H1 (cell line): ENCODE results near the gene CD46. TPM values are rescaled to one million over a fixed set of nuclear protein-coding genes. Genes with fewer than 3 reads are reported as not detected.

Source experiments
- CTCF ChIA-PET: fragments of 300-600 bp; sonication (Branson Sonifier 250); formaldehyde crosslinking; loops from one replicate; lab custom pipeline; 2021; ENCODE audit not compliant: partially characterized antibody; lab: Charles Lee
- POLR2A ChIA-PET: fragments of 300-600 bp; sonication (Branson Sonifier 250); formaldehyde crosslinking; loops from one replicate; lab custom pipeline; 2021; ENCODE audit warnings: inconsistent platforms; ENCODE audit not compliant: partially characterized antibody; lab: Charles Lee
- DNase-seq, 2 experiments: peaks; one replicate each; pipeline versions ENCODE4 v3.0.0 to v3.0.0-alpha.2; 2010 to 2022; ENCODE audit warnings: low spot score in 2 of 2, low read depth in 1 of 2, mixed read lengths in 1 of 2
- FAIRE-seq: peaks from 2 replicates; lab custom pipeline; 2011; peaks lifted over from hg19 to GRCh38; lab: Jason Lieb, UNC
- H2AFZ ChIP-seq: 2 replicates; pipeline ENCODE4 v1.8.1; 2012; ENCODE audit warnings: low read length, inconsistent platforms
- H2AK5ac ChIP-seq: 2 replicates; pipeline ENCODE4 v1.6.1; 2013; ENCODE audit warnings: low read depth, low read length
- H2BK120ac ChIP-seq: replicated peaks from 2 replicates; pipeline ENCODE3; 2013; ENCODE audit warnings: low read depth, low read length, inconsistent platforms
- H2BK12ac ChIP-seq: 2 replicates; pipeline ENCODE4 v1.6.1; 2013; ENCODE audit warnings: low read depth, low read length
- H2BK15ac ChIP-seq: 2 replicates; pipeline ENCODE4 v1.6.1; 2013; ENCODE audit warnings: low read length
- H2BK20ac ChIP-seq: 2 replicates; pipeline ENCODE4 v1.6.1; 2013; ENCODE audit warnings: low read length
- H2BK5ac ChIP-seq: 2 replicates; pipeline ENCODE4 v1.6.1; 2013; ENCODE audit warnings: low read depth, low read length
- H3K14ac ChIP-seq: 2 replicates; pipeline ENCODE4 v1.6.1; 2013; ENCODE audit warnings: inconsistent platforms; ENCODE audit not compliant: insufficient read length
- H3K18ac ChIP-seq: 2 replicates; pipeline ENCODE4 v1.6.1; 2013; ENCODE audit warnings: low read length; ENCODE audit errors: extremely low read depth
- H3K23ac ChIP-seq: 2 replicates; pipeline ENCODE4 v1.6.1; 2013; ENCODE audit warnings: inconsistent platforms; ENCODE audit not compliant: insufficient read length
- H3K23me2 ChIP-seq: 2 replicates; pipeline ENCODE4 v1.6.1; 2013; ENCODE audit warnings: low read depth, low read length
- H3K27ac ChIP-seq: 2 replicates; pipeline ENCODE4 v1.6.1; 2011; ENCODE audit warnings: low read depth, low read length, inconsistent platforms
- H3K27me3 ChIP-seq, 4 experiments: replicated peaks in 1 of 4; 1 replicate in 1 of 4; 2 replicates in 3 of 4; pipeline versions ENCODE4 v1.6.1 to v1.8.1; 2011 to 2013; ENCODE audit warnings: low read length in 3 of 4, mild to moderate bottlenecking in 3 of 4, inconsistent platforms in 2 of 4, mixed read lengths in 2 of 4, moderate library complexity in 1 of 4; ENCODE audit not compliant: control insufficient read depth in 3 of 4, insufficient read depth in 3 of 4; ENCODE audit errors: extremely low read depth in 1 of 4
- H3K36me3 ChIP-seq, 4 experiments: 2 replicates each; pipeline versions ENCODE4 v1.6.1 to v1.8.1; 2011 to 2013; ENCODE audit warnings: mild to moderate bottlenecking in 4 of 4, low read length in 3 of 4, moderate library complexity in 2 of 4, control low read depth in 1 of 4, inconsistent platforms in 1 of 4; ENCODE audit not compliant: insufficient read depth in 4 of 4, control insufficient read depth in 2 of 4
- H3K4ac ChIP-seq: replicated peaks from 2 replicates; pipeline ENCODE3; 2013; ENCODE audit warnings: low read length, low read depth, mixed read lengths, inconsistent platforms; ENCODE audit not compliant: insufficient read length
- H3K4me1 ChIP-seq, 4 experiments: replicated peaks in 1 of 4; 1 replicate in 1 of 4; 2 replicates in 3 of 4; pipeline versions ENCODE4 v1.6.1 to v1.8.1; 2011 to 2013; ENCODE audit warnings: low read length in 3 of 4, inconsistent platforms in 2 of 4, mixed read lengths in 1 of 4; ENCODE audit not compliant: insufficient read depth in 4 of 4, control insufficient read depth in 3 of 4
- H3K4me2 ChIP-seq, 2 experiments: 2 replicates each; pipeline versions ENCODE4 v1.6.1 to v1.8.1; 2011 to 2013; ENCODE audit warnings: low read depth in 2 of 2, low read length in 2 of 2, control low read depth in 1 of 2, inconsistent platforms in 1 of 2, mild to moderate bottlenecking in 1 of 2; ENCODE audit not compliant: insufficient read depth in 1 of 2
- H3K4me3 ChIP-seq, 4 experiments: fragments of 200-600, 300-600 bp in 1 of 4; sonication (generic), shearing (Covaris generic), sonication (Bioruptor Twin) in 1 of 4; 2 replicates each; pipeline versions ENCODE4 v1.5.1 to v1.8.1; 2011 to 2016; ENCODE audit warnings: low read length in 4 of 4, low read depth in 3 of 4, control low read depth in 2 of 4, inconsistent platforms in 2 of 4, mild to moderate bottlenecking in 2 of 4, mixed read lengths in 1 of 4, moderate library complexity in 1 of 4; ENCODE audit not compliant: insufficient read depth in 2 of 4; ENCODE audit errors: extremely low read depth in 1 of 4
- H3K56ac ChIP-seq: replicated peaks from 2 replicates; pipeline ENCODE3; 2013; ENCODE audit warnings: low read depth, mild to moderate bottlenecking, mixed read lengths, low read length, inconsistent platforms; ENCODE audit not compliant: insufficient read length
- H3K79me1 ChIP-seq: 2 replicates; pipeline ENCODE4 v1.6.1; 2013; ENCODE audit warnings: low read depth, low read length, control low read depth
- H3K79me2 ChIP-seq, 2 experiments: 2 replicates each; pipeline versions ENCODE4 v1.6.1 to v1.8.1; 2012 to 2013; ENCODE audit warnings: low read length in 2 of 2, mild to moderate bottlenecking in 2 of 2, inconsistent platforms in 1 of 2; ENCODE audit not compliant: insufficient read depth in 2 of 2, control insufficient read depth in 1 of 2
- H3K9ac ChIP-seq, 4 experiments: replicated peaks in 1 of 4; 1 replicate in 1 of 4; 2 replicates in 3 of 4; pipeline versions ENCODE4 v1.6.1 to v1.8.1; 2011 to 2013; ENCODE audit warnings: low read depth in 3 of 4, low read length in 3 of 4, control low read depth in 2 of 4, mild to moderate bottlenecking in 2 of 4, moderate library complexity in 2 of 4, inconsistent platforms in 1 of 4; ENCODE audit errors: extremely low read depth in 1 of 4
- H3K9me3 ChIP-seq, 2 experiments: 2 replicates each; pipeline versions ENCODE4 v1.6.1 to v1.8.1; 2012 to 2013; ENCODE audit warnings: mild to moderate bottlenecking in 2 of 2, moderate library complexity in 2 of 2, control low read depth in 1 of 2, inconsistent platforms in 1 of 2, low read depth in 1 of 2, low read length in 1 of 2, mixed read lengths in 1 of 2; ENCODE audit not compliant: insufficient read depth in 2 of 2
- H4K20me1 ChIP-seq, 2 experiments: replicated peaks in 1 of 2; 2 replicates each; pipeline versions ENCODE3 to v1.8.1; 2011 to 2013; ENCODE audit warnings: inconsistent platforms in 2 of 2, low read length in 2 of 2, mild to moderate bottlenecking in 1 of 2; ENCODE audit not compliant: insufficient read depth in 2 of 2, control insufficient read depth in 1 of 2
- H4K5ac ChIP-seq: 2 replicates; pipeline ENCODE4 v1.6.1; 2013; ENCODE audit warnings: low read length, low read depth, mixed read lengths, inconsistent platforms; ENCODE audit not compliant: insufficient read length
- H4K8ac ChIP-seq: 2 replicates; pipeline ENCODE4 v1.8.0; 2013; ENCODE audit warnings: mild to moderate bottlenecking, moderate library complexity, low read length, inconsistent platforms; ENCODE audit not compliant: insufficient read depth; ENCODE audit errors: extremely low read depth
- H4K91ac ChIP-seq: replicated peaks from 2 replicates; pipeline ENCODE3; 2013; ENCODE audit warnings: low read length, mixed read lengths, inconsistent platforms; ENCODE audit not compliant: insufficient read length
- CEBPB ChIP-seq: IDR thresholded peaks from 2 replicates; pipeline ENCODE4 v1.6.1; 2012; ENCODE audit warnings: low read depth, low read length
- EP300 ChIP-seq, 2 experiments: IDR thresholded peaks; 1 replicate in 1 of 2; 2 replicates in 1 of 2; pipeline ENCODE4 v1.6.1; 2011 to 2012; ENCODE audit warnings: low read depth in 2 of 2, low read length in 2 of 2, mild to moderate bottlenecking in 2 of 2, borderline replicate concordance in 1 of 2, inconsistent platforms in 1 of 2, moderate library complexity in 1 of 2
- KDM1A ChIP-seq: fragments of 200-600, 300-600 bp; sonication (generic); IDR thresholded peaks from 2 replicates; pipeline ENCODE4 v1.7.1; 2016; ENCODE audit warnings: mild to moderate bottlenecking, low read length, borderline replicate concordance
- MAFK ChIP-seq: IDR thresholded peaks from 2 replicates; pipeline ENCODE4 v1.6.1; 2012; ENCODE audit warnings: low read depth, mild to moderate bottlenecking, improper control_type of control experiment, low read length
- MAX ChIP-seq: IDR thresholded peaks from 2 replicates; pipeline ENCODE4 v1.6.1; 2012; ENCODE audit warnings: inconsistent platforms
- NRF1 ChIP-seq: IDR thresholded peaks from 2 replicates; pipeline ENCODE4 v1.6.1; 2011; ENCODE audit warnings: mild to moderate bottlenecking, low read depth, low read length, improper control_type of control experiment
- POLR2AphosphoS5 ChIP-seq: IDR thresholded peaks from 2 replicates; pipeline ENCODE4 v1.6.1; 2011; ENCODE audit warnings: low read depth, low read length
- SIN3A ChIP-seq, 2 experiments: IDR thresholded peaks in 1 of 2; conservative IDR thresholded peaks in 1 of 2; 2 replicates each; pipeline ENCODE4 v1.6.1; 2011 to 2012; ENCODE audit warnings: low read length in 2 of 2, improper control_type of control experiment in 1 of 2, low read depth in 1 of 2, mild to moderate bottlenecking in 1 of 2
- SIRT6 ChIP-seq: IDR thresholded peaks from one replicate; pipeline ENCODE4 v1.7.1; 2012; ENCODE audit warnings: low read length, inconsistent platforms
- SUZ12 ChIP-seq: fragments of 200-600 bp; sonication (generic); IDR thresholded peaks from 2 replicates; pipeline ENCODE4 v1.6.1; 2012; ENCODE audit warnings: mild to moderate bottlenecking, inconsistent platforms, low read length, moderate library complexity, mixed read lengths
- TEAD4 ChIP-seq: IDR thresholded peaks from 2 replicates; pipeline ENCODE4 v1.6.1; 2012; ENCODE audit warnings: low read depth, low read length, inconsistent platforms, mixed read lengths
- WGBS, 2 experiments: shearing (Covaris generic) in 1 of 2; methylation state at CpG; one replicate each; pipeline versions ENCODE4 v1.1.6 to v1.1.7; 2013 to 2015; ENCODE audit warnings: low lambda C conversion rate in 2 of 2, mixed read lengths in 2 of 2, inconsistent platforms in 1 of 2, low coverage in 1 of 2, missing lambda C conversion rate in 1 of 2; ENCODE audit not compliant: insufficient replicate concordance in 2 of 2, insufficient coverage in 1 of 2, insufficient read length in 1 of 2; ENCODE audit errors: extremely low coverage in 1 of 2, missing lambda C conversion rate in 1 of 2; 5-methylcytosine and 5-hydroxymethylcytosine counted together
- polyA plus RNA-seq, 7 experiments: library from polyadenylated mRNA; depleted of rRNA in 3 of 7; stranded (reverse) in 5 of 7; unstranded in 2 of 7; fragments of >200 nt in 5 of 7; fragments of 200-250 nt in 2 of 7; gene quantifications; 1 replicate in 5 of 7; 2 replicates in 1 of 7; 4 replicates in 1 of 7; pipeline versions ENCODE4 v1.2.1 to v1.2.3, GENCODE V29; 2011 to 2013; ENCODE audit warnings: missing spikeins in 2 of 7, mixed read lengths in 2 of 7
- total RNA-seq: library from RNA; stranded (reverse); fragmentation: NEBNext Ultra II Directional; extraction: Animal tissue kit (Norgen Biotek cat#: 25700); gene quantifications from 2 replicates; pipeline ENCODE4 v1.2.1, GENCODE V29; 2021

CD46 gene
- total and polyA plus RNA-seq, 2 of the 8 experiments (the other 6 are each of a cell fraction or from before 2014, with no cell fraction given): 60.9 to 113 TPM

- no peak for FAIRE-seq
- peak in 1 of 2 experiments; percentile 17 for DNase-seq
- POLR2A ChIA-PET: interaction anchor here (1.2 to 1.5 kb wide), 2 partner anchors 12 to 13 kb away, joined by 3 to 6 read pairs; no protein-coding TSS in a partner anchor
Observed at GRCh38 chr1:207810173-207810572, 58.3 kb downstream of the CD46 start.

More at GRCh38 chr1:207810173-207810572, 58.3 kb downstream of the CD46 start:
- H3K4ac ChIP-seq: no peak overlapping the region
- H4K91ac ChIP-seq: no peak overlapping the region
- no peak overlapping the region for H3K4me2 ChIP-seq
- CTCF ChIA-PET: interaction anchor here (1.4 to 4.1 kb wide), 9 partner anchors 11 to 216 kb away, joined by 4 to 54 read pairs (median 18); no protein-coding TSS in a partner anchor
- no peak overlapping the region for H3K23ac ChIP-seq
- H4K8ac ChIP-seq: no peak overlapping the region
- H2BK15ac ChIP-seq: no peak overlapping the region
- H2BK12ac ChIP-seq: no peak overlapping the region
- H3K79me1 ChIP-seq: no peaks in the 10 kb centered on the region
- H2AFZ ChIP-seq: no peak overlapping the region
- H2AK5ac ChIP-seq: no peak overlapping the region
- H2BK5ac ChIP-seq: no peak overlapping the region
- no peak overlapping the region for H3K14ac ChIP-seq
- H3K36me3 ChIP-seq: no peaks in the 10 kb centered on the region
- H2BK120ac ChIP-seq: no peak overlapping the region
- no peaks in the 10 kb centered on the region for H3K79me2 ChIP-seq
- H3K18ac ChIP-seq: no peak overlapping the region
- H2BK20ac ChIP-seq: no peak overlapping the region
- no peaks in the 10 kb centered on the region for H3K27me3 ChIP-seq
- H3K27ac ChIP-seq: no peak overlapping the region
- no peak for TF ChIP-seq CEBPB
- TF ChIP-seq POLR2AphosphoS5: no peak
- TF ChIP-seq KDM1A: no peak
- no peak for TF ChIP-seq TEAD4
- no peak for TF ChIP-seq NRF1
- no peak for TF ChIP-seq EP300 (IDR thresholded peaks at IDR 0.05; ENCODE audit: borderline replicate concordance in 1 of 2, low read depth in 2 of 2, low read length in 2 of 2)
- no peak for TF ChIP-seq MAX
- no peak for TF ChIP-seq SUZ12
- no peak for TF ChIP-seq SIRT6
- no peak for TF ChIP-seq MAFK
- TF ChIP-seq SIN3A (conservative IDR thresholded peaks at IDR 0.05 in 1 of 2, IDR thresholded peaks at IDR 0.05 in 1 of 2; ENCODE audit: low read depth in 1 of 2, low read length in 2 of 2): no peak
- H4K5ac ChIP-seq: no peak overlapping the region
- no peak overlapping the region for H3K4me3 ChIP-seq
- H3K23me2 ChIP-seq: no peaks in the 10 kb centered on the region
- H3K9ac ChIP-seq: no peak overlapping the region
- no peaks in the 10 kb centered on the region for H3K9me3 ChIP-seq
- no peak overlapping the region for H3K56ac ChIP-seq
- H3K4me1 ChIP-seq: no peaks in the 10 kb centered on the region; a peak in 1 of 7 replicates
- WGBS, 2 experiments: 93% methylated on average over 2 of the region's 2 CpGs; no CpG with 5 or more reads in 1 of the 2 experiments
- H4K20me1 ChIP-seq: no peaks in the 10 kb centered on the region
